BE2C (cell line): ENCODE results near the gene EFNA2.
A peak's percentile ranks its signal among the peaks of the same experiment; 100 is the strongest.

Experiments
- DNase-seq: peaks from one replicate; pipeline ENCODE4 v3.0.0-alpha.2; 2020
- H3K27me3 ChIP-seq: fragments of 250-450 bp; sonication (Bioruptor Pico); 2 replicates; pipeline ENCODE4 v1.5.1; 2020; ENCODE audit warnings: mild to moderate bottlenecking
- H3K36me3 ChIP-seq: fragments of 250-450 bp; sonication (Bioruptor Pico); 2 replicates; pipeline ENCODE4 v1.5.1; 2020; ENCODE audit warnings: mild to moderate bottlenecking
- H3K4me1 ChIP-seq: fragments of 250-450 bp; sonication (Bioruptor Pico); 2 replicates; pipeline ENCODE4 v1.5.1; 2020
- H3K4me3 ChIP-seq: 2 replicates; pipeline ENCODE4 v1.5.1; 2011; ENCODE audit warnings: low read depth, low read length
- H3K9me3 ChIP-seq: fragments of 250-450 bp; sonication (Bioruptor Pico); 2 replicates; pipeline ENCODE4 v1.5.1; 2020
- TF ChIP-seq, protein P1 (sequence below): IDR thresholded peaks from 2 replicates; pipeline ENCODE4 v1.5.1; 2012; ENCODE audit warnings: mild to moderate bottlenecking, low read depth, low read length

Gene EFNA2

DNA sequence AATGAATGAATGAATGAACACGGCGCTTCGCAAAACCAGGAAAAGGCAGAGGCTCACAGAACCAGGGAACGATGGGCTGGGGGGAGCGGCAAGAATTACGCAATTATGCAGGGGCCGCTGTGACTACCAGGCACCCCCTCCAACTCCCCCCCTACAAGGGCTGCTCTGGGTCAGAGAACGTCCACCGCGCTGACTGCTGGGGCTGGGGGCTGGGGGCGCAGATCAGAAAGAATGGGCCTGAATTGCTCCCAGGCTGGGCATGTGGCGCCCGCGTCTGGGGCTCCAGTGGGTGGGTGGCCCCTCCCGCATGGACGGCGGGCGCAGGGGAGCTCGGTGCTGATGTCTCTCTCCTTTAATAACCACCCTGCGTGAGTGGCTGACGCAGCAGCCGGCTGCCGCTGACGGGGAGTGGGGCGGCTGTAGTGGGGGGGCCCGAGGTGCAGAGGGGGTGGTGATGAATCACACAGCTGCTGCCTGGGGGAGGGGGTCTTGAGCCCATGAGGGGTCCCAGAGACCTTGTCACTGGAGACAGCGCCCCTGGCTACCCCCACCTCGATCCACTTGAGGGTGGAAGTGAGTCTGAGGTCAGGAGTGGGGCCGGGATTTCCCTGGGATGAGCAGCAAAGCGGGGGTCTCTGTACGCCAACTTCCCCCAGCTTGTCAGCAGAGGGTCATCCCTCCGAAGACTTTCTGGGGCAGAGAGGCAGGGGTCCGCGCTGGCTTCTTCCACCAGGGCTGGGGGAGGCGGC, 18.0 kb upstream of the EFNA2 start:
- H3K9me3 ChIP-seq: no peaks in the 10 kb centered on the region
- H3K27me3 ChIP-seq: peaks cover 3% of the 10 kb centered on the region; the same call in 1 of the 2 replicates
- DNase-seq: no peak
- peak overlapping the region; percentile 23; the same call in 1 of the 2 replicates for H3K4me3 ChIP-seq
- peaks cover 38% of the 10 kb centered on the region for H3K4me1 ChIP-seq
- TF ChIP-seq, protein P1, sequence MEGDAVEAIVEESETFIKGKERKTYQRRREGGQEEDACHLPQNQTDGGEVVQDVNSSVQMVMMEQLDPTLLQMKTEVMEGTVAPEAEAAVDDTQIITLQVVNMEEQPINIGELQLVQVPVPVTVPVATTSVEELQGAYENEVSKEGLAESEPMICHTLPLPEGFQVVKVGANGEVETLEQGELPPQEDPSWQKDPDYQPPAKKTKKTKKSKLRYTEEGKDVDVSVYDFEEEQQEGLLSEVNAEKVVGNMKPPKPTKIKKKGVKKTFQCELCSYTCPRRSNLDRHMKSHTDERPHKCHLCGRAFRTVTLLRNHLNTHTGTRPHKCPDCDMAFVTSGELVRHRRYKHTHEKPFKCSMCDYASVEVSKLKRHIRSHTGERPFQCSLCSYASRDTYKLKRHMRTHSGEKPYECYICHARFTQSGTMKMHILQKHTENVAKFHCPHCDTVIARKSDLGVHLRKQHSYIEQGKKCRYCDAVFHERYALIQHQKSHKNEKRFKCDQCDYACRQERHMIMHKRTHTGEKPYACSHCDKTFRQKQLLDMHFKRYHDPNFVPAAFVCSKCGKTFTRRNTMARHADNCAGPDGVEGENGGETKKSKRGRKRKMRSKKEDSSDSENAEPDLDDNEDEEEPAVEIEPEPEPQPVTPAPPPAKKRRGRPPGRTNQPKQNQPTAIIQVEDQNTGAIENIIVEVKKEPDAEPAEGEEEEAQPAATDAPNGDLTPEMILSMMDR: no peak
- peaks cover 21% of the 10 kb centered on the region for H3K36me3 ChIP-seq

- Histone ChIP-seq H3K4me3 (no peak overlapping the region), H3K4me1 (peaks cover 31% of the 10 kb centered on the region), H3K9me3 (no peaks in the 10 kb centered on the region), H3K36me3 (peaks cover 28% of the 10 kb centered on the region), H3K27me3 (peaks cover 3% of the 10 kb centered on the region; the same call in 1 of the 2 replicates)
- no peak for DNase-seq
- TF ChIP-seq, protein P1: no peak
Measured at GRCh38 chr19:1268226-1269064, 17.2 kb upstream of the EFNA2 start.

- TF ChIP-seq, protein P1: no peak
- peaks cover 35% of the 10 kb centered on the region for H3K36me3 ChIP-seq
- H3K27me3 ChIP-seq: peaks cover 3% of the 10 kb centered on the region; the same call in 1 of the 2 replicates
- H3K4me3 ChIP-seq: peak within 1 kb of the TSS; percentile 83
- no peaks in the 10 kb centered on the region for H3K9me3 ChIP-seq
- peak; percentile 100 for DNase-seq
- H3K4me1 ChIP-seq: peaks cover 35% of the 10 kb centered on the region
Measured at GRCh38 chr19:1269065-1269477, 16.6 kb upstream of the EFNA2 start, which contains the start of gene CIRBP. TSS of gene CIRBP (plus strand) at chr19:1269332. CDS start at chr19:1270934, 1,602 bp downstream.

- peak; percentile 92 for DNase-seq
- TF ChIP-seq, protein P1: 0 out of 2 replicates have a peak, but pooled peaks have one; percentile 1
- no peaks in the 10 kb centered on the region for H3K9me3 ChIP-seq
- H3K4me1 ChIP-seq: peaks cover 38% of the 10 kb centered on the region
- H3K36me3 ChIP-seq: peaks cover 40% of the 10 kb centered on the region
- H3K27me3 ChIP-seq: peaks cover 3% of the 10 kb centered on the region; the same call in 1 of the 2 replicates
- H3K4me3 ChIP-seq: peak overlapping the region; percentile 83
Measured at GRCh38 chr19:1269478-1270212, 16.0 kb upstream of the EFNA2 start.

DNA sequence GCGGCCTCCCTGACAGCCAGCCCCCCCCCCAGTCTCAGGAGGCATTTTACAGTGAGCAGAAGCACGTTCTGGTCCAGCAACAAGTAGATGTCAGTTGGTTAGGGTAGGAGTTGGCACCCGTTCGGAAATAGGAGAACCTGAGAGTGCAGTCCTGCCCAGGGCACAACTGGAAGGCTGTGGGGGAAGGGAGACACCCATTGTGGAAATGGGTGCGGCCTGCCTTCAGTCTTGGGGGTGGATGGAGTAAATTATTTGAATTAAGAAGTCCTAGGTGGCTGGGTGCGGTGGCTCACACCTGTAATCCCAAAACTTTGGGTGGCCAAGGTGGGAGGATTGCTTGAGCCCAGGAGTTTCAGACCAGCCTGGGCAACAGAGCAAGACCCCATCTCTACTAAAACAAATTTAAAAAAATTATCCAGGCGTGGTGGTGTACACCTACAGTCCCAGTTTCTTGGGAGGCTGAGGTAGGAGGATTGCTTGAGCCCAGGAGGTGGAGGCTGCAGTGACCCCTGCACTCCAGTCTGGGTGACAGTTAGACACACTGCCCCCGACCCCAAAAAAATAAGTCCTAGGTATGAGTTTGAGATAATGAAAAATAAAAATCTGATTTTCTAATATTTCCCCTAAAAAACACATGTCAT, 15.3 kb upstream of the EFNA2 start:
- H3K4me3 ChIP-seq: peak overlapping the region; percentile 83
- peaks cover 46% of the 10 kb centered on the region for H3K36me3 ChIP-seq
- H3K9me3 ChIP-seq: no peaks in the 10 kb centered on the region
- no peak for DNase-seq
- TF ChIP-seq, protein P1: 0 out of 2 replicates have a peak, but pooled peaks have one; percentile 0
- peaks cover 31% of the 10 kb centered on the region for H3K4me1 ChIP-seq
- H3K27me3 ChIP-seq: peaks cover 3% of the 10 kb centered on the region; the same call in 1 of the 2 replicates
